GM23338 (cell line): ENCODE data around the gene KCNMA1. TPM values are rescaled to one million over a fixed set of nuclear protein-coding genes. Genes with fewer than 3 reads are reported as not detected.

Experiments
- ATAC-seq: fragments of 200-7000 bp; cut with Tn5 transposase; 3 replicates; pipeline ENCODE4 v1.9.1; 2020
- DNase-seq: peaks from one replicate; pipeline ENCODE4 v3.0.0-alpha.2; 2015; ENCODE audit warnings: low spot score
- H2AFZ ChIP-seq: fragments of 200-600 bp; sonication (generic); 2 replicates; pipeline ENCODE4 v1.8.0; 2016; ENCODE audit warnings: antibody characterized with exemption, mild to moderate bottlenecking, moderate library complexity
- H3F3A ChIP-seq: fragments of 200-600 bp; sonication (generic); replicated peaks from 2 replicates; pipeline ENCODE4 v1.8.0; 2017; ENCODE audit warnings: antibody characterized with exemption, mixed run types, low read depth
- H3K27ac ChIP-seq: fragments of 200-600 bp; sonication (generic); 2 replicates; pipeline ENCODE4 v1.6.1; 2016; ENCODE audit warnings: low read depth
- H3K27me3 ChIP-seq: fragments of 200-600 bp; sonication (generic); 2 replicates; pipeline ENCODE4 v1.8.0; 2016; ENCODE audit warnings: mild to moderate bottlenecking, mixed run types, moderate library complexity; ENCODE audit not compliant: insufficient read depth
- H3K36me3 ChIP-seq: fragments of 200-600 bp; sonication (generic); 2 replicates; pipeline ENCODE4 v1.8.0; 2016; ENCODE audit warnings: mild to moderate bottlenecking; ENCODE audit not compliant: insufficient read depth
- H3K4me1 ChIP-seq: fragments of 200-600 bp; sonication (generic); 2 replicates; pipeline ENCODE4 v1.8.0; 2016; ENCODE audit warnings: mild to moderate bottlenecking, moderate library complexity; ENCODE audit not compliant: insufficient read depth
- H3K4me2 ChIP-seq: fragments of 200-600 bp; sonication (generic); 2 replicates; pipeline ENCODE4 v1.7.1; 2017; ENCODE audit warnings: mixed run types
- H3K4me3 ChIP-seq: fragments of 200-600 bp; sonication (generic); 2 replicates; pipeline ENCODE4 v1.6.1; 2016; ENCODE audit warnings: mixed run types
- H3K79me2 ChIP-seq: fragments of 200-600 bp; sonication (generic); replicated peaks from 2 replicates; pipeline ENCODE4 v1.8.0; 2017; ENCODE audit warnings: mild to moderate bottlenecking; ENCODE audit not compliant: insufficient read depth
- H3K9me2 ChIP-seq: fragments of 200-600 bp; sonication (generic); 2 replicates; pipeline ENCODE4 v1.8.0; 2017; ENCODE audit not compliant: insufficient read depth
- H4K20me1 ChIP-seq: fragments of 200-600 bp; sonication (generic); replicated peaks from 2 replicates; pipeline ENCODE4 v1.8.0; 2017; ENCODE audit warnings: mild to moderate bottlenecking; ENCODE audit not compliant: insufficient read depth
- H3K27ac Mint-ChIP-seq: 2 replicates; pipeline ENCODE4 v1.8.0; 2020; ENCODE audit warnings: inconsistent platforms, mild to moderate bottlenecking, moderate library complexity, mixed read lengths
- H3K27me3 Mint-ChIP-seq: 3 replicates; pipeline ENCODE4 v1.8.0; 2022; ENCODE audit warnings: low read depth, mild to moderate bottlenecking, moderate library complexity, mixed read lengths, inconsistent platforms; ENCODE audit not compliant: insufficient read depth, poor library complexity
- H3K36me3 Mint-ChIP-seq: 3 replicates; pipeline ENCODE4 v1.8.0; 2021; ENCODE audit warnings: low read depth, mild to moderate bottlenecking, inconsistent platforms, moderate library complexity, mixed read lengths
- H3K4me1 Mint-ChIP-seq: 3 replicates; pipeline ENCODE4 v1.8.0; 2020; ENCODE audit warnings: mild to moderate bottlenecking, inconsistent platforms, mixed read lengths
- H3K4me3 Mint-ChIP-seq: 3 replicates; pipeline ENCODE4 v1.8.0; 2021; ENCODE audit warnings: moderate library complexity, mild to moderate bottlenecking, inconsistent platforms, mixed read lengths
- H3K9me3 Mint-ChIP-seq: 3 replicates; pipeline ENCODE4 v1.8.0; 2020; ENCODE audit warnings: moderate library complexity, mild to moderate bottlenecking, inconsistent platforms, mixed read lengths
- CTCF ChIP-seq, 2 experiments: fragments of 200-600 bp in 1 of 2; sonication (generic) in 1 of 2; conservative IDR thresholded peaks; 2 replicates each; pipeline versions ENCODE4 v1.5.1 to v1.6.1; 2016 to 2017; ENCODE audit warnings: antibody characterized with exemption in 2 of 2, low read depth in 2 of 2, mild to moderate bottlenecking in 2 of 2, moderate library complexity in 1 of 2
- ETS1 ChIP-seq: IDR thresholded peaks from 2 replicates; pipeline ENCODE4 v1.6.1; 2016; ENCODE audit warnings: antibody characterized with exemption
- EZH2 ChIP-seq: fragments of 200-600 bp; sonication (generic); IDR thresholded peaks from one replicate; pipeline ENCODE4 v1.8.0; 2017; ENCODE audit warnings: antibody characterized with exemption, mild to moderate bottlenecking, low read depth; ENCODE audit not compliant: unreplicated experiment
- EZH2phosphoT487 ChIP-seq: fragments of 200-600 bp; sonication (generic); IDR thresholded peaks from one replicate; pipeline ENCODE4 v1.8.1; 2018; ENCODE audit warnings: antibody characterized with exemption; ENCODE audit not compliant: unreplicated experiment
- JUNB ChIP-seq: IDR thresholded peaks from one replicate; pipeline ENCODE4 v1.6.1; 2016; ENCODE audit warnings: antibody characterized with exemption; ENCODE audit not compliant: unreplicated experiment
- NANOG ChIP-seq: IDR thresholded peaks from 2 replicates; pipeline ENCODE4 v1.6.1; 2016; ENCODE audit warnings: antibody characterized with exemption, borderline replicate concordance
- POLR2AphosphoS5 ChIP-seq: IDR thresholded peaks from 2 replicates; pipeline ENCODE4 v1.6.1; 2016; ENCODE audit warnings: antibody characterized with exemption, low read depth
- REST ChIP-seq: IDR thresholded peaks from one replicate; pipeline ENCODE4 v1.6.1; 2018; ENCODE audit warnings: antibody characterized with exemption; ENCODE audit not compliant: unreplicated experiment
- STAT1 ChIP-seq: IDR thresholded peaks from one replicate; pipeline ENCODE4 v1.6.1; 2016; ENCODE audit warnings: antibody characterized with exemption; ENCODE audit not compliant: unreplicated experiment
- ZNF331 ChIP-seq: fragments of 250-450 bp; sonication (Bioruptor Pico); IDR thresholded peaks from 2 replicates; pipeline ENCODE4 v1.5.0; 2020; ENCODE audit warnings: low read depth, mild to moderate bottlenecking, moderate library complexity
- ZNF462 ChIP-seq: fragments of 250-450 bp; sonication (Bioruptor Pico); IDR thresholded peaks from 2 replicates; pipeline ENCODE4 v1.5.0; 2020; ENCODE audit warnings: mild to moderate bottlenecking, moderate library complexity
- polyA plus RNA-seq: library from polyadenylated mRNA; unstranded; fragments of >200 nt; fragmentation: Nextera tagmentation; extraction: Ambion mirVana; gene quantifications from 2 replicates; pipeline ENCODE4 v1.2.1, GENCODE V29; 2016
- total RNA-seq: library from RNA; depleted of rRNA; stranded (reverse); fragments of >200 nt; shearing (Covaris generic); gene quantifications from 2 replicates; pipeline ENCODE4 v1.2.3, GENCODE V29; 2014

KCNMA1 gene
- total and polyA plus RNA-seq, 2 experiments from 2014 or later, result 8.2 to 9.0 TPM

GRCh38 chr10:77282163-77282562 lies 355.4 kb downstream of the KCNMA1 start:
- Histone ChIP-seq H3K27ac (no peak overlapping the region), H2AFZ (no peak overlapping the region), H3K4me2 (no peak overlapping the region), H3K79me2 (no peaks in the 10 kb centered on the region), H3K4me3 (no peak overlapping the region), H3K27me3 (no peaks in the 10 kb centered on the region), H3F3A (no peaks in the 10 kb centered on the region), H4K20me1 (no peaks in the 10 kb centered on the region), H3K9me2 (peaks cover 4% of the 10 kb centered on the region; the same call in 1 of the 2 replicates), H3K36me3 (no peaks in the 10 kb centered on the region), H3K4me1 (peaks cover 22% of the 10 kb centered on the region)
- no peak overlapping the region for H3K27ac Mint-ChIP-seq
- peaks cover 7% of the 10 kb centered on the region for H3K27me3 Mint-ChIP-seq
- no peak for ATAC-seq
- H3K9me3 Mint-ChIP-seq, result peaks cover 6% of the 10 kb centered on the region
- H3K4me1 Mint-ChIP-seq, result peaks cover 16% of the 10 kb centered on the region
- no peak for DNase-seq
- H3K4me3 Mint-ChIP-seq, result no peak overlapping the region
- TF ChIP-seq CTCF (conservative IDR thresholded peaks at IDR 0.05; ENCODE audit: low read depth in 2 of 2), result no peak
- no peak for TF ChIP-seq EZH2phosphoT487
- TF ChIP-seq ETS1, result no peak
- no peak for TF ChIP-seq ZNF462 (CRISPR knock-in tag)
- TF ChIP-seq JUNB, result no peak
- TF ChIP-seq NANOG, result no peak
- no peak for TF ChIP-seq ZNF331 (CRISPR knock-in tag)
- TF ChIP-seq STAT1, result no peak
- no peak for TF ChIP-seq POLR2AphosphoS5
- no peak for TF ChIP-seq EZH2
- TF ChIP-seq REST, result no peak
- H3K36me3 Mint-ChIP-seq, result no peaks in the 10 kb centered on the region; the same call in 2 of the 3 replicates
